Measurements from ENCODE around the gene DUS1L.
A peak's percentile ranks its signal among the peaks of the same experiment; 100 is the strongest.

DUS1L gene

DNA sequence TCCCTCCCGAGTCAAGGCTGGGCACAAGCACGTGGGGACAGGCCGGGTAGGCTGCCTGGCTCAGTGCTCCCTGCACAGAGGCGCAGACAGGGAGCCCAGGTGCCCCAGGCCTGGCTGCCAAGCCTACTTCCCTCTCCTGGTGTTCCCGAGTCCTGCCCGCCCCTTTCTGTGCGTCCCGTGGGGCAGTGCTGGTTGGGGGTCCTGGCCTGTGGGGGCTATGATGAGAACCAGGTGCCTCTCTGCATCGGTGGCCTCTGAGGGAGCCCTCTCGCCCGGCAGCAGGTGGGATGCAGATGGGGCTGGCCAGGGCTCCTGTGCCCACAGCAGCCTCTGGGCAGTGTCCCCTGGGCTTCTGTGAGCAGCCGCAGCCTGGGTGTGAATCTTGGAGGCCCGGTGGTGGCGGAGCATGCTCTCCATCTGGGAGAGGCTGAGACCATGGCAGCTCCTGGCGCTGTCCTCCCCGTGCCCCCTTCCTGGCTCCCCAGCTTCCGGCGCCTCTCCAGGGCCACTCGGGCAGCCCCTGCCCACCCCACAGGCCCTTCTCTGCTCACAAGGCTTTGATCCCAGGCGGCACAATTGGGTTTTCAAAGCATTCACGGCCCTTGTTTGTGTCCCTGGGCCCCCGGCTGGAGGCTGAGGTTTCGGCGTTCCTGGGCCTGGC, 50.2 kb downstream of the DUS1L start:
- no peaks in the 10 kb centered on the region for H3K36me3 ChIP-seq (ENCODE audit: control insufficient read depth, insufficient read depth, low read length)
- H3K27me3 ChIP-seq (ENCODE audit: control insufficient read depth, insufficient read depth, low read length, poor library complexity, severe bottlenecking) = no peaks in the 10 kb centered on the region
- H3K4me3 ChIP-seq (ENCODE audit: insufficient read depth, low read depth, low read length) = no peak overlapping the region
- 75 to 79% methylated on average over 24 of the region's 24 CpGs for WGBS, 2 experiments
- H3K4me1 ChIP-seq (ENCODE audit: control insufficient read depth, insufficient read depth, low read length) = peaks cover 18% of the 10 kb centered on the region
- peak overlapping the region; percentile 36 for H3K27ac ChIP-seq (ENCODE audit: insufficient read depth, low read depth, low read length, poor library complexity, severe bottlenecking)
- no peaks in the 10 kb centered on the region for H3K9me3 ChIP-seq (ENCODE audit: control insufficient read depth, low read length)

DNA sequence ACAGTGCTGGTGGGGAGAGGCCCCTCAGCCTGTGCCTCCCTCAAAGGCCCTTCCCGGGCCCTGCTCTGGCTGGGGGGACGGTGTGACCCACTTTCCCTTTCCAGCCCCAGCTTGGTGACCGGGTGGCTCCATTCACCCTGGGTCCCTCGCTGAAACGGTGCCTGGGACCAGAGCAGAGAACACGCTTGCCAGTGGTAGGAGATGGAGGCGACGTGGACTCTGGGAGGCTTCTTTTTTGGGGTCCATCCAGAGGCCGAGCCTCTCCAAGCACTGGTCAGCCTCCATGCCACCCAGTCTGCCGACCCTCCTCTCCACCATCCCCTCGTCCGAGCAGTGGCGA, 50.7 kb downstream of the DUS1L start:
- no peaks in the 10 kb centered on the region for H3K36me3 ChIP-seq (ENCODE audit: control insufficient read depth, insufficient read depth, low read length)
- peaks cover 18% of the 10 kb centered on the region for H3K4me1 ChIP-seq (ENCODE audit: control insufficient read depth, insufficient read depth, low read length)
- H3K9me3 ChIP-seq (ENCODE audit: control insufficient read depth, low read length) = no peaks in the 10 kb centered on the region
- 91% methylated on average over 13 of the region's 13 CpGs for WGBS, 2 experiments
- H3K27ac ChIP-seq (ENCODE audit: insufficient read depth, low read depth, low read length, poor library complexity, severe bottlenecking) = no peak overlapping the region
- no peaks in the 10 kb centered on the region for H3K27me3 ChIP-seq (ENCODE audit: control insufficient read depth, insufficient read depth, low read length, poor library complexity, severe bottlenecking)
- H3K4me3 ChIP-seq (ENCODE audit: insufficient read depth, low read depth, low read length) = no peak overlapping the region

GRCh38 chr17:82014432-82014831, 51.2 kb downstream of the DUS1L start:
- Histone ChIP-seq H3K4me3 (ENCODE audit: insufficient read depth, low read depth, low read length) (no peak overlapping the region), H3K27ac (ENCODE audit: insufficient read depth, low read depth, low read length, poor library complexity, severe bottlenecking) (no peak overlapping the region), H3K27me3 (ENCODE audit: control insufficient read depth, insufficient read depth, low read length, poor library complexity, severe bottlenecking) (no peaks in the 10 kb centered on the region), H3K9me3 (ENCODE audit: control insufficient read depth, low read length) (no peaks in the 10 kb centered on the region), H3K4me1 (ENCODE audit: control insufficient read depth, insufficient read depth, low read length) (peaks cover 18% of the 10 kb centered on the region), H3K36me3 (ENCODE audit: control insufficient read depth, insufficient read depth, low read length) (no peaks in the 10 kb centered on the region)
- 94 to 96% methylated on average over 23 of the region's 23 CpGs for WGBS, 2 experiments

- Histone ChIP-seq H3K27me3 (ENCODE audit: control insufficient read depth, insufficient read depth, low read length, poor library complexity, severe bottlenecking) (no peaks in the 10 kb centered on the region), H3K9me3 (ENCODE audit: control insufficient read depth, low read length) (no peaks in the 10 kb centered on the region), H3K27ac (ENCODE audit: insufficient read depth, low read depth, low read length, poor library complexity, severe bottlenecking) (no peak overlapping the region), H3K4me3 (ENCODE audit: insufficient read depth, low read depth, low read length) (no peak overlapping the region), H3K36me3 (ENCODE audit: control insufficient read depth, insufficient read depth, low read length) (no peaks in the 10 kb centered on the region), H3K4me1 (ENCODE audit: control insufficient read depth, insufficient read depth, low read length) (peaks cover 18% of the 10 kb centered on the region)
- WGBS, 2 experiments = 93 to 94% methylated on average over 16 of the region's 16 CpGs
Measured at GRCh38 chr17:82013772-82014321, 51.8 kb downstream of the DUS1L start.

DNA sequence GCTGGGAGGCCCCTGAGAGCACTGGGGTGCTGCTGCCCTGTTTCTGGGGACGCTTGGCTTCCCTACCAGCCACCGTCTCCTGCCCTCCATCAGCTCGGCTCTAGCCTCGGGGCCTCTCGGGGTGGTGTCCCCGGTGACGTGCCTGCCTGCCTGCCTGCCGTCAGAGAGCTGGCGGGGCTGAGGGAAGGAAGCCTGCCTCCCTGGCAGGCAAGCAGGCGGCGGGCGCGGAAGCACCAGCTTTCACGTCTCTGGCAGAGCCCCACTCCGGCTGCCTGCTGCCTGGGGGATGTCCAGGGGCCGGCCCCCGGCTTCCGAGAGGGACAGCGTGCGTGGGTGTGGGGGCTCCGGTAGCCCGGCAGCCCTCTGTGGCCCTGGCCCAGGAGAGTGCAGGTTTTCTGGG, 52.3 kb downstream of the DUS1L start:
- WGBS, 2 experiments = 89 to 90% methylated on average over 22 of the region's 22 CpGs
- H3K36me3 ChIP-seq (ENCODE audit: control insufficient read depth, insufficient read depth, low read length) = no peaks in the 10 kb centered on the region
- H3K4me1 ChIP-seq (ENCODE audit: control insufficient read depth, insufficient read depth, low read length) = peaks cover 18% of the 10 kb centered on the region
- H3K27me3 ChIP-seq (ENCODE audit: control insufficient read depth, insufficient read depth, low read length, poor library complexity, severe bottlenecking) = no peaks in the 10 kb centered on the region
- H3K4me3 ChIP-seq (ENCODE audit: insufficient read depth, low read depth, low read length) = no peak overlapping the region
- no peaks in the 10 kb centered on the region for H3K9me3 ChIP-seq (ENCODE audit: control insufficient read depth, low read length)
- H3K27ac ChIP-seq (ENCODE audit: insufficient read depth, low read depth, low read length, poor library complexity, severe bottlenecking) = no peak overlapping the region

GRCh38 chr17:82012640-82013295, 52.8 kb downstream of the DUS1L start:
- 79 to 81% methylated on average over 19 of the region's 19 CpGs for WGBS, 2 experiments
- H3K27ac ChIP-seq (ENCODE audit: insufficient read depth, low read depth, low read length, poor library complexity, severe bottlenecking) = peak overlapping the region; percentile 30

GRCh38 chr17:82012261-82012639, 53.4 kb downstream of the DUS1L start:
- WGBS, 2 experiments = 76 to 82% methylated on average over 20 of the region's 20 CpGs
- H3K36me3 ChIP-seq (ENCODE audit: control insufficient read depth, insufficient read depth, low read length) = no peaks in the 10 kb centered on the region
- H3K4me1 ChIP-seq (ENCODE audit: control insufficient read depth, insufficient read depth, low read length) = peaks cover 21% of the 10 kb centered on the region
- H3K27ac ChIP-seq (ENCODE audit: insufficient read depth, low read depth, low read length, poor library complexity, severe bottlenecking) = peak overlapping the region; percentile 30
- H3K27me3 ChIP-seq (ENCODE audit: control insufficient read depth, insufficient read depth, low read length, poor library complexity, severe bottlenecking) = no peaks in the 10 kb centered on the region
- H3K4me3 ChIP-seq (ENCODE audit: insufficient read depth, low read depth, low read length) = no peak overlapping the region
- no peaks in the 10 kb centered on the region for H3K9me3 ChIP-seq (ENCODE audit: control insufficient read depth, low read length)

More at GRCh38 chr17:82012640-82013295, 52.8 kb downstream of the DUS1L start:
- Histone ChIP-seq H3K4me1 (ENCODE audit: control insufficient read depth, insufficient read depth, low read length) (peaks cover 18% of the 10 kb centered on the region), H3K4me3 (ENCODE audit: insufficient read depth, low read depth, low read length) (no peak overlapping the region), H3K9me3 (ENCODE audit: control insufficient read depth, low read length) (no peaks in the 10 kb centered on the region), H3K27me3 (ENCODE audit: control insufficient read depth, insufficient read depth, low read length, poor library complexity, severe bottlenecking) (no peaks in the 10 kb centered on the region), H3K36me3 (ENCODE audit: control insufficient read depth, insufficient read depth, low read length) (no peaks in the 10 kb centered on the region)

DNA sequence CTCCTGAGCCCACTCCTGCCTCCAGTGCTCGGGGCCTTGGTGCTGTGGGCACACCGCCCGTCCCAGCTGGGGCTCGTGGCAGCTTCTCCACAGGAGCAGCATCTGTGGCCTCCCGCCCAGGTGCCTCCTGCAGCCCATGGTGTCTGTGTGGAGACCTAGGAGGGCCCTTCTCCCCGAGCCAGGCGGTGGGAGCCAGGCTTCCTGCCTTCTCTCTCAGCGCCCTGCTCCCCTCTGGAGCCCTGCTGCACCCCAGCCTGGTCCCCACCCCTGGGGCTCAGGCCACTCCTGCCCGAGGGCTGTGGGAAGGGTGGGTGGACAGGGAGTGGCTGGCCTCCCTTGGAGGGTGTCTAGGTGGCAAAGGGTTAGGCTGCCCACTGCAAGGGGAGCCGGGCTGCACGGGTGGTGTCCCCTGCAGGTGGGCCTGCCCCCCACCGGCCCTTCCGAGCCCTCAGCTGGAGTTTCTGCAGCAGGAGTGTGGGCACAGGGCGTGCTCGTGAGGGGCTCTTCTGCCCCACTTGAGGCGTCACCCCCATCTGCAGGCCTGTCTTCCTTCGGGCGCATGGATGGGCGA, 53.9 kb downstream of the DUS1L start:
- Histone ChIP-seq H3K9me3 (ENCODE audit: control insufficient read depth, low read length) (no peaks in the 10 kb centered on the region), H3K27me3 (ENCODE audit: control insufficient read depth, insufficient read depth, low read length, poor library complexity, severe bottlenecking) (no peaks in the 10 kb centered on the region), H3K4me3 (ENCODE audit: insufficient read depth, low read depth, low read length) (no peak overlapping the region), H3K36me3 (ENCODE audit: control insufficient read depth, insufficient read depth, low read length) (no peaks in the 10 kb centered on the region), H3K4me1 (ENCODE audit: control insufficient read depth, insufficient read depth, low read length) (peaks cover 24% of the 10 kb centered on the region), H3K27ac (ENCODE audit: insufficient read depth, low read depth, low read length, poor library complexity, severe bottlenecking) (no peak overlapping the region)
- WGBS, 2 experiments = 91 to 95% methylated on average over 19 of the region's 19 CpGs

DNA sequence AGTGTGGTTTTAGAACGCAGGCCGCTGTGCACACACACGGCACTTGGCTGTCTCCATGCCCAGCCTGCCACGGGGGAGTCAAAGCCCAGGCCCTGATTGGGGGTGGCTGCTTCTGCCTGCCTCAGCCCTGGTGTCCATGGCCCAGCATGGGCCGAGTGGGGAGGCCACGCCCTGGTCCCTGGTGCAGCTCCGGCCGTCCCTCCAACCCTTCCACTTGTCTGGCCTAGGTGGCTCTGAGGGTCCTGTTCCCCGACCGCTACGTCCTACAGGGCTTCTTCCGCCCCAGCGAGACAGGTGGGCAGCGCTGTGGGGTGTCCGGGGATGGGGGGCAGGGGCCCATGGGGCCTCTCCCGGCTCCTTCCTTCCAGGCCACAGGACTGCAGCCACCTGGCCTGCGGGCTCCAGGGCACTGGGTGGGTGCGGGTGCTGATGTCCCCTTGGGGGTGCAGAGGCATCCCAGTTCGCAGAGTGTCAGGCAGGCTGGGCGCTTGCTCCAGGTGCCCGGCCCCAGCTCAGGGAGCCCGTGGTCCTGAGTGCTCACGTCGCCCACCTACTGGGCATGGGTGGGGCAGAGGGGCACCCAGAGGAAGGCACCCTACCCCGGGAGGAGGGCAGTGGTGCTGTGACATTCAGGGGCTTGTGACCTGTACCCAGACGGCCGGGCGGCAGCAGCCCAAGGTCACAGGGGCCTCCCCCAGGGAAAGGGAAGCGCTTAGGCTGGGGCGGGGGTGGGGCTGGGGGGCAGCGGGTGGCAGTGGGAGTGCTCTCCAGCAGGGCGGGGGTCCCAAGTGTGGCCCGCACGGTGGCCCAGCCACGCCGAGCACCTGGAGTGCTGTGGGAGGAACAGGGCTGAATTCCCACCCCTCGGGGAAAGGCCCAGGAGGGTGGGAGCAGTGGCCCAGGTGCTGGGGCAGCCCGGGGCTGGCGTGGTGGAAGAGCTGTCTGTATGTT, 54.8 kb downstream of the DUS1L start:
- no peak overlapping the region for H3K27ac ChIP-seq (ENCODE audit: insufficient read depth, low read depth, low read length, poor library complexity, severe bottlenecking)
- H3K4me3 ChIP-seq (ENCODE audit: insufficient read depth, low read depth, low read length) = no peak overlapping the region
- WGBS, 2 experiments = 95 to 97% methylated on average over 39 of the region's 39 CpGs
- peaks cover 20% of the 10 kb centered on the region for H3K4me1 ChIP-seq (ENCODE audit: control insufficient read depth, insufficient read depth, low read length)
- H3K36me3 ChIP-seq (ENCODE audit: control insufficient read depth, insufficient read depth, low read length) = no peaks in the 10 kb centered on the region
- H3K9me3 ChIP-seq (ENCODE audit: control insufficient read depth, low read length) = no peaks in the 10 kb centered on the region
- H3K27me3 ChIP-seq (ENCODE audit: control insufficient read depth, insufficient read depth, low read length, poor library complexity, severe bottlenecking) = no peaks in the 10 kb centered on the region

All from ectodermal cell (in vitro differentiated cells).